ENCODE results near the gene CADM1. TPM values are rescaled to one million over a fixed set of nuclear protein-coding genes. Genes with fewer than 3 reads are reported as not detected.

Gene CADM1
- total and polyA plus RNA-seq, 2 experiments from 2014 or later, result 16.5 to 18.0 TPM

DNA sequence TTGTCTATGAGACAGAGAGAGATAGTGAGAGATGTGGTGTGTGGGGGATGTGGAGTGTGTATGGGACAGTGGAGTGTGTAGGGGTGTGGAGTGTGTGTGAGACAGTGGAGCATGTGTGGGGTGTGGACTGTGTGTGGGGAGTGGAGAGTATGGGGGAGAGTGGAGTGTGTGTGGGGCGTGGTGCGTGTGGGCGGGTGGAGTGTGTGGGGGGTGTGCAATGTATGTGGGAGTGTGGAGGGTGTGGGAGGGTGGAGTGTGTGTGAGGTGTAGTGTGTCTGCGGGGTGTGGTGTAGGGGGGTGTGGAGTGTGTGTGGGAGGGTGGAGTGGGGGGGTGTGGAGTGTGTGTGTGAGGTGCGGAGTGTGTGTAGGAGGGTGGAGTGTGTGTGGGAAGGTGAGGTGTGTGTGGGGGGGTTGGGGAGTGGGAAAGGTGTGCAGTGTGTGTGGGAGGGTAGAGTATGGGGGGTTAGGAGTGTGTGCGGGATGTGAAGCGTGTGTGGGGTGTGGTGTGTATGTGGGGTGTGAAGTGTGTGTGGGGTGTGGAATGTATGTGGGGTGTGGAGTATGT, 356.9 kb downstream of the CADM1 start (continued):
- TF ChIP-seq, protein P1, sequence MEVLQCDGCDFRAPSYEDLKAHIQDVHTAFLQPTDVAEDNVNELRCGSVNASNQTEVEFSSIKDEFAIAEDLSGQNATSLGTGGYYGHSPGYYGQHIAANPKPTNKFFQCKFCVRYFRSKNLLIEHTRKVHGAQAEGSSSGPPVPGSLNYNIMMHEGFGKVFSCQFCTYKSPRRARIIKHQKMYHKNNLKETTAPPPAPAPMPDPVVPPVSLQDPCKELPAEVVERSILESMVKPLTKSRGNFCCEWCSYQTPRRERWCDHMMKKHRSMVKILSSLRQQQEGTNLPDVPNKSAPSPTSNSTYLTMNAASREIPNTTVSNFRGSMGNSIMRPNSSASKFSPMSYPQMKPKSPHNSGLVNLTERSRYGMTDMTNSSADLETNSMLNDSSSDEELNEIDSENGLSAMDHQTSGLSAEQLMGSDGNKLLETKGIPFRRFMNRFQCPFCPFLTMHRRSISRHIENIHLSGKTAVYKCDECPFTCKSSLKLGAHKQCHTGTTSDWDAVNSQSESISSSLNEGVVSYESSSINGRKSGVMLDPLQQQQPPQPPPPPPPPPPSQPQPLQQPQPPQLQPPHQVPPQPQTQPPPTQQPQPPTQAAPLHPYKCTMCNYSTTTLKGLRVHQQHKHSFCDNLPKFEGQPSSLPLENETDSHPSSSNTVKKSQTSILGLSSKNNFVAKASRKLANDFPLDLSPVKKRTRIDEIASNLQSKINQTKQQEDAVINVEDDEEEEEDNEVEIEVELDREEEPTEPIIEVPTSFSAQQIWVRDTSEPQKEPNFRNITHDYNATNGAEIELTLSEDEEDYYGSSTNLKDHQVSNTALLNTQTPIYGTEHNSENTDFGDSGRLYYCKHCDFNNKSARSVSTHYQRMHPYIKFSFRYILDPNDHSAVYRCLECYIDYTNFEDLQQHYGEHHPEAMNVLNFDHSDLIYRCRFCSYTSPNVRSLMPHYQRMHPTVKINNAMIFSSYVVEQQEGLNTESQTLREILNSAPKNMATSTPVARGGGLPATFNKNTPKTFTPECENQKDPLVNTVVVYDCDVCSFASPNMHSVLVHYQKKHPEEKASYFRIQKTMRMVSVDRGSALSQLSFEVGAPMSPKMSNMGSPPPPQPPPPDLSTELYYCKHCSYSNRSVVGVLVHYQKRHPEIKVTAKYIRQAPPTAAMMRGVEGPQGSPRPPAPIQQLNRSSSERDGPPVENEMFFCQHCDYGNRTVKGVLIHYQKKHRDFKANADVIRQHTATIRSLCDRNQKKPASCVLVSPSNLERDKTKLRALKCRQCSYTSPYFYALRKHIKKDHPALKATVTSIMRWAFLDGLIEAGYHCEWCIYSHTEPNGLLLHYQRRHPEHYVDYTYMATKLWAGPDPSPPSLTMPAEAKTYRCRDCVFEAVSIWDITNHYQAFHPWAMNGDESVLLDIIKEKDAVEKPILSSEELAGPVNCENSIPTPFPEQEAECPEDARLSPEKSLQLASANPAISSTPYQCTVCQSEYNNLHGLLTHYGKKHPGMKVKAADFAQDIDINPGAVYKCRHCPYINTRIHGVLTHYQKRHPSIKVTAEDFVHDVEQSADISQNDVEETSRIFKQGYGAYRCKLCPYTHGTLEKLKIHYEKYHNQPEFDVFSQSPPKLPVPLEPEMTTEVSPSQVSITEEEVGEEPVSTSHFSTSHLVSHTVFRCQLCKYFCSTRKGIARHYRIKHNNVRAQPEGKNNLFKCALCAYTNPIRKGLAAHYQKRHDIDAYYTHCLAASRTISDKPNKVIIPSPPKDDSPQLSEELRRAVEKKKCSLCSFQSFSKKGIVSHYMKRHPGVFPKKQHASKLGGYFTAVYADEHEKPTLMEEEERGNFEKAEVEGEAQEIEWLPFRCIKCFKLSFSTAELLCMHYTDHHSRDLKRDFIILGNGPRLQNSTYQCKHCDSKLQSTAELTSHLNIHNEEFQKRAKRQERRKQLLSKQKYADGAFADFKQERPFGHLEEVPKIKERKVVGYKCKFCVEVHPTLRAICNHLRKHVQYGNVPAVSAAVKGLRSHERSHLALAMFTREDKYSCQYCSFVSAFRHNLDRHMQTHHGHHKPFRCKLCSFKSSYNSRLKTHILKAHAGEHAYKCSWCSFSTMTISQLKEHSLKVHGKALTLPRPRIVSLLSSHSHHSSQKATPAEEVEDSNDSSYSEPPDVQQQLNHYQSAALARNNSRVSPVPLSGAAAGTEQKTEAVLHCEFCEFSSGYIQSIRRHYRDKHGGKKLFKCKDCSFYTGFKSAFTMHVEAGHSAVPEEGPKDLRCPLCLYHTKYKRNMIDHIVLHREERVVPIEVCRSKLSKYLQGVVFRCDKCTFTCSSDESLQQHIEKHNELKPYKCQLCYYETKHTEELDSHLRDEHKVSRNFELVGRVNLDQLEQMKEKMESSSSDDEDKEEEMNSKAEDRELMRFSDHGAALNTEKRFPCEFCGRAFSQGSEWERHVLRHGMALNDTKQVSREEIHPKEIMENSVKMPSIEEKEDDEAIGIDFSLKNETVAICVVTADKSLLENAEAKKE (CRISPR knock-in tag; IDR thresholded peaks at IDR 0.05), result no peak
- no peak for TF ChIP-seq EZH2phosphoT487 (IDR thresholded peaks at IDR 0.05; ENCODE audit: unreplicated experiment)

DNA sequence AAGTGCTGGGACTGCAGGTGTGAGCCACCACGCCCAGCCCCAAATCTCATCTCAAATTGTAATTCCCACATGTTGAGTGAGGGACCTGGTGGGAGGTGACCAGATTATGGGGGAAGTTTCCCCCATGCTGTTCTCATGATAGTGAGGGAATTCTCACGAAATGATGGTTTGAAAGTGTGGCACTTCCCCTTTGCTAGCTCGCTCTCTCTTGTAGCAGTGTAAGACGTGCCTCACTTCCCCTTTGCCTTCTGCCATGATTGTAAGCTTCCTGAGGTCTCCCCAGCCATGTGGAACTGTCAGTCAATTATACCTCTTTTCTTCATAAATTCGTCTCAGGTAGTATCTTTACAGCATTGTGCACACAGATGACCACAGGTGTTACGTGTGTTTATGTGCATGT, 357.8 kb downstream of the CADM1 start:
- Mint-ChIP-seq H3K27ac (no peak overlapping the region), H3K27me3 (ENCODE audit: insufficient read depth, low read depth, poor library complexity) (peaks cover 5% of the 10 kb centered on the region), H3K9me3 (peaks cover 2% of the 10 kb centered on the region; the same call in 2 of the 3 replicates), H3K4me3 (no peak overlapping the region), H3K4me1 (peaks cover 5% of the 10 kb centered on the region; the same call in 1 of the 3 replicates), H3K36me3 (ENCODE audit: low read depth) (no peaks in the 10 kb centered on the region)
- Histone ChIP-seq H3K4me2 (no peak overlapping the region), H3K4me3 (no peak overlapping the region), H3F3A (replicated peaks; ENCODE audit: low read depth) (no peaks in the 10 kb centered on the region), H3K9me2 (ENCODE audit: insufficient read depth) (no peaks in the 10 kb centered on the region), H3K27me3 (ENCODE audit: insufficient read depth) (no peaks in the 10 kb centered on the region), H4K20me1 (replicated peaks; ENCODE audit: insufficient read depth) (no peaks in the 10 kb centered on the region), H2AFZ (no peak overlapping the region), H3K36me3 (ENCODE audit: insufficient read depth) (no peaks in the 10 kb centered on the region), H3K27ac (ENCODE audit: low read depth) (no peak overlapping the region), H3K79me2 (replicated peaks; ENCODE audit: insufficient read depth) (no peaks in the 10 kb centered on the region), H3K4me1 (ENCODE audit: insufficient read depth) (no peaks in the 10 kb centered on the region)
- ATAC-seq (no peak), DNase-seq (ENCODE audit: low spot score) (no peak)
- no peak for TF ChIP-seq ZNF331 (CRISPR knock-in tag; IDR thresholded peaks at IDR 0.05; ENCODE audit: low read depth)
- no peak for TF ChIP-seq STAT1 (IDR thresholded peaks at IDR 0.05; ENCODE audit: unreplicated experiment)
- TF ChIP-seq POLR2AphosphoS5 (IDR thresholded peaks at IDR 0.05; ENCODE audit: low read depth), result no peak
- no peak for TF ChIP-seq EZH2 (IDR thresholded peaks at IDR 0.05; ENCODE audit: low read depth, unreplicated experiment)
- TF ChIP-seq, protein P2, sequence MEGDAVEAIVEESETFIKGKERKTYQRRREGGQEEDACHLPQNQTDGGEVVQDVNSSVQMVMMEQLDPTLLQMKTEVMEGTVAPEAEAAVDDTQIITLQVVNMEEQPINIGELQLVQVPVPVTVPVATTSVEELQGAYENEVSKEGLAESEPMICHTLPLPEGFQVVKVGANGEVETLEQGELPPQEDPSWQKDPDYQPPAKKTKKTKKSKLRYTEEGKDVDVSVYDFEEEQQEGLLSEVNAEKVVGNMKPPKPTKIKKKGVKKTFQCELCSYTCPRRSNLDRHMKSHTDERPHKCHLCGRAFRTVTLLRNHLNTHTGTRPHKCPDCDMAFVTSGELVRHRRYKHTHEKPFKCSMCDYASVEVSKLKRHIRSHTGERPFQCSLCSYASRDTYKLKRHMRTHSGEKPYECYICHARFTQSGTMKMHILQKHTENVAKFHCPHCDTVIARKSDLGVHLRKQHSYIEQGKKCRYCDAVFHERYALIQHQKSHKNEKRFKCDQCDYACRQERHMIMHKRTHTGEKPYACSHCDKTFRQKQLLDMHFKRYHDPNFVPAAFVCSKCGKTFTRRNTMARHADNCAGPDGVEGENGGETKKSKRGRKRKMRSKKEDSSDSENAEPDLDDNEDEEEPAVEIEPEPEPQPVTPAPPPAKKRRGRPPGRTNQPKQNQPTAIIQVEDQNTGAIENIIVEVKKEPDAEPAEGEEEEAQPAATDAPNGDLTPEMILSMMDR (conservative IDR thresholded peaks at IDR 0.05; ENCODE audit: low read depth in 2 of 2), result no peak
- TF ChIP-seq, protein P1 (CRISPR knock-in tag; IDR thresholded peaks at IDR 0.05), result no peak
